ENCODE measurements around the gene STK38L.

The STK38L gene

GRCh38 chr12:27342536-27342935, 98.5 kb downstream of the STK38L start:
- in situ Hi-C loops (cut with MboI; ENCODE audit: low sequenced_read_pairs): no loop called here

GRCh38 chr12:27343255-27344000, 99.3 kb downstream of the STK38L start:
- in situ Hi-C loops (cut with MboI; ENCODE audit: low sequenced_read_pairs): no loop called here

DNA sequence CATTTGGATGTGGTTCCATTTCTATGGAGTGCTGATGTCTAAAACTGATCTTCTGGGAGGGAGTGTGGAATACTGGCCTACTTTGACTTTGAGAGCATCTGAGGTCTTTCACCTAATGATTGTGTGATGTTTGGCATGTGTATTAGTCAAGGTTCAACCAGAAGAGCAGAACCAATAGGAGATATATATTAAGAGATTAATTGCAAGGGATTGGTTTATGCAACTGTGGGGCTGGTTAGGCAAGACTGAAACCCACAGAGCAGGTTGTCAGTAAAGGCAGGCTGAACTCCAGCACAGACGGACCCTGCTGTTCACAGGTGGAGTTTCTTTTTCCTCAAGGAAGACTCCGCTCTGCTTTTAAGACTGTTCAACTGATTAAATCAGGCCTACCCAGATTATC, 100.2 kb downstream of the STK38L start:
- in situ Hi-C loops (cut with MboI; ENCODE audit: low sequenced_read_pairs): no loop called here

GRCh38 chr12:27344760-27345159, 100.7 kb downstream of the STK38L start:
- in situ Hi-C loops (cut with MboI; ENCODE audit: low sequenced_read_pairs): no loop called here

- in situ Hi-C loops (cut with MboI; ENCODE audit: low sequenced_read_pairs): no loop called here
These were observed 101.3 kb downstream of the STK38L start for GRCh38 chr12:27345376-27345775.

GRCh38 chr12:27347779-27348178, 103.7 kb downstream of the STK38L start:
- in situ Hi-C loops (cut with MboI; ENCODE audit: low sequenced_read_pairs): no loop called here

DNA sequence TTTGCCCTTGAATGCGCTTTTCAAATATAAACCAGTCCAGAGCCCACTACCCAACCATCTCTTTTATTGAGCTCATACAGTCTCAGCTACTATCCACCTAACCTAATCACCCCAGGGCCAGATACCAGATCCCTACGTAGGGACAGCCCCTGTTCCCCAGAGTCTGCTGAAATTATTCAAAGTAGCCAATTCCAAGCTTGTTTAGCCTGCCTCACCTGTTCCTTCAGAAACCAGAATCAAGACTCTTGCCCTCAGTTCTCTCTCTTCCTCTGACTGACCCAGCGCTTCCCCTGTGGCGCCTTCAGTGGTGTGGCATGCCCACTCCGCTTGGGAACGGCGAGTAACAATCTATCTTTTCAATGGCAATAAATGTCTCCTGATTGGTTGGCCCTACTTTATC, 107.4 kb downstream of the STK38L start:
- in situ Hi-C loops (cut with MboI; ENCODE audit: low sequenced_read_pairs): no loop called here

DNA sequence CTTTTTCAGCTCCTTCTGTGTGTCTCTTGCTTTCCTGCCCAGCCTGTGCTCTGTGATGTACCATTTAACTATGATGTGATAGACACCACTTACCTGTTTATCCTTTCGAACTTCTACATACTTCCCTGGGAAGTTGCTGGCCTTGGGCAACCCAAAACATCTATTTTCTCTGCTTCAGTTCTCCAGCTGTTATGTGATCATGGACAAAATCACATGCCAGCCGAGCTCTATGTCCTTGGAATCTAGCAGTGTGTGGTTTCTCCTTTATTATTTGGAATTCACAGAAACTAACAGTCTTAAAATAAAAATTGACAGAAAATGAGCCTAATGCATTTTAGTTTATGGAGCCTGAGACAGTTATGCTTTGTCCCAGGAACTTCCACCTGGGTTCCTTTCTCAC, 111.4 kb downstream of the STK38L start:
- in situ Hi-C loops (cut with MboI; ENCODE audit: low sequenced_read_pairs): no loop called here

- in situ Hi-C loops (cut with MboI; ENCODE audit: low sequenced_read_pairs): no loop called here
These were observed 111.9 kb downstream of the STK38L start for GRCh38 chr12:27355979-27356378.

- in situ Hi-C loops (cut with MboI; ENCODE audit: low sequenced_read_pairs): no loop called here
These were observed 115.7 kb downstream of the STK38L start for GRCh38 chr12:27359578-27360340.

- in situ Hi-C loops (cut with MboI; ENCODE audit: low sequenced_read_pairs): no loop called here
These were observed 117.3 kb downstream of the STK38L start for GRCh38 chr12:27361372-27361771.

DNA sequence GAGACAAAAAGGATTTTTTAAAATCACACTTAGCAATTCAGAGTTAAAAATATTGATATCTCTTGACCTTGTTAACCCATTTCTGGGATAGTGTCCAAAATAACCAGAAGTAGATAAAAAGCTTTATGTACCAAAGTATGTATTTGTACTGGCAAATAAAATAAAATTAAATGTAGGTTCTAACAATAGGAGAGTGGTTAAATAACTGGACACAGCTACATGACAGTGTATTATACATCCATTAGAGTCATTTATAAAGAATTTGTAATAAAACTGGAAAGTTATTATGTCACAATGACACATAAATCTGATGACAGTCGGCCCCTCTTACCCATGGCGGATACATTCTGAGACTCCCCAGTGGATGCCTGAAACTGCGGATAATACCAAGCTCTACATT, 122.5 kb downstream of the STK38L start:
- in situ Hi-C loops (cut with MboI; ENCODE audit: low sequenced_read_pairs): no loop called here

DNA sequence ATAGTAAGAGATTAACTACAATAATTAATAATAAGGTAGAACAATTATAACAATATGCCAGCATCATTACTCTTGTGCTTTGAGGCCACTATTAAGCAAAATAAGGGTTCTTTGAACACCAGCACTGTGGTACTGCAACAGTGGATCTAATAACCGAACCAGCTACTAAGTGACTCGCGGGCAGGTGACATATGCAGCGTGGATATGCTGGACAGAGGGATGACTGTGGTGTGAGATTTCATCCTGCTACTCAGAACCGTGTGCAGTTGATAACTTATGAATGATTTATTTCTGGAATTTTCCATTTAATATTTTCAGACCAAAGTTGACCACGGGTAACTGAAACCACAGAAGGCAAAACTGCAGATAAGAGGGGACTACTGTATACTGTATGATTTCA, 123.0 kb downstream of the STK38L start:
- in situ Hi-C loops (cut with MboI; ENCODE audit: low sequenced_read_pairs): no loop called here
